Measurements from ENCODE around the gene PASK.
"Not testable (repeated sequence)": the region's sequence is repeated elsewhere in the genome, so short reads cannot be mapped to it uniquely, and the experiment has no call there.

PASK gene

DNA sequence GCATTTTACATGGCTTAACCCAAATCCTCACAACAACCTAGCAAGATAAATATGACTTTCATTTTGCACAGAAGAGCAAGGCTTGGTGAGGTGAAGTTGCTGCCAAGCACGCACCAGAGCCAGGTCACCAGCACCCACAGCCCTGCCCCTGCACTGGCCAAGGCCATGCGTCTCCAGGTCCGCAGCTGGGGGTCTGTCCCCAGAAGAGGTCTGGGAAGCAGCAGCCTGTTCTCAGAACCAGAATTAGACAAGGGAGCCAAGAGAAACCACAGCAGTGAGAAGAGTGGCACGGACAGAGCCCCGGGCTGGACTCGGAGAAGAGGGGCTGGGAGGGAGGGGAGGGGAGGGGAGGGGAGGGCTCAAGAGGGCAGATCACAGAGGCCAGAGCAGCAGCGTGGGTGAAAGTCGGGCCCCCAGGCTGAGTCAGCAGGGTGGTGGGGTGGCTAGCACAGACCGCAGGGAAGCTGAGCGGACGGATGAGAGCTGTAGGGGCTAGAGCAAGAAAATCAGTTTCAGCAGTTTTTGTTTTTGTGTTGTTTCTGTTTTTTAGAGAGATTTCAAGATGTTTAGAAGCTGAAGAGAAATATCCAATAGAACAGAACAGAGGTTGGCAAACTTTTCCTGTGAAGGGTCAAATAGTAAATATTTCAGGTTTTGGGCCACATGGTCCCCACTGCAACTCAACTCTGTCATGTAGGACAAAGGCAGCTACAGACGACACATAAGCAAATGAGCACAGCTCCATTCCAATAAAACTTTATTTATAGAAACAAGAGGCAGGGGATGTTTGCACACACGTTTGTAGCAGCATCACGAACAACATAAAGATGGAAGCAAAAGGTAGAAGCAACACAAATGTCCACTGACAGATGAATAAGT, 39.8 kb downstream of the PASK start:
- H3K27ac ChIP-seq (ENCODE audit: low read length): no peak overlapping the region
- no peaks in the 10 kb centered on the region for H3K9me3 ChIP-seq (ENCODE audit: control insufficient read depth in 1 of 2, low read length in 2 of 2)
- no peaks in the 10 kb centered on the region for H3K36me3 ChIP-seq (ENCODE audit: control insufficient read depth in 1 of 2, insufficient read depth in 2 of 2, low read length in 2 of 2)
- no peaks in the 10 kb centered on the region for H3K27me3 ChIP-seq (ENCODE audit: low read depth, low read length)
- H3K4me1 ChIP-seq (ENCODE audit: control insufficient read depth in 1 of 2, insufficient read depth in 2 of 2, low read length in 2 of 2): no peaks in the 10 kb centered on the region
- no peak overlapping the region for H3K4me3 ChIP-seq (ENCODE audit: low read depth in 1 of 2, low read length in 2 of 2)

- no peaks in the 10 kb centered on the region for H3K27me3 ChIP-seq (ENCODE audit: low read depth, low read length)
- H3K36me3 ChIP-seq (ENCODE audit: control insufficient read depth in 1 of 2, insufficient read depth in 2 of 2, low read length in 2 of 2): no peaks in the 10 kb centered on the region
- no peak overlapping the region for H3K4me3 ChIP-seq (ENCODE audit: low read depth in 1 of 2, low read length in 2 of 2)
- H3K27ac ChIP-seq (ENCODE audit: low read length): no peak overlapping the region
- H3K4me1 ChIP-seq (ENCODE audit: control insufficient read depth in 1 of 2, insufficient read depth in 2 of 2, low read length in 2 of 2): no peaks in the 10 kb centered on the region
- no peaks in the 10 kb centered on the region for H3K9me3 ChIP-seq (ENCODE audit: control insufficient read depth in 1 of 2, low read length in 2 of 2)
These were observed 40.7 kb downstream of the PASK start for GRCh38 chr2:241108271-241109209.

GRCh38 chr2:241107031-241107783, 42.1 kb downstream of the PASK start:
- Histone ChIP-seq H3K9me3 (ENCODE audit: control insufficient read depth in 1 of 2, low read length in 2 of 2) (no peaks in the 10 kb centered on the region), H3K36me3 (ENCODE audit: control insufficient read depth in 1 of 2, insufficient read depth in 2 of 2, low read length in 2 of 2) (no peaks in the 10 kb centered on the region), H3K27me3 (ENCODE audit: low read depth, low read length) (no peaks in the 10 kb centered on the region), H3K4me1 (ENCODE audit: control insufficient read depth in 1 of 2, insufficient read depth in 2 of 2, low read length in 2 of 2) (peaks cover 0 to 10% of the 10 kb centered on the region in 2 donors), H3K4me3 (ENCODE audit: low read depth in 1 of 2, low read length in 2 of 2) (no peak overlapping the region), H3K27ac (ENCODE audit: low read length) (no peak overlapping the region)

- Histone ChIP-seq H3K9me3 (ENCODE audit: control insufficient read depth in 1 of 2, low read length in 2 of 2) (no peaks in the 10 kb centered on the region), H3K27ac (ENCODE audit: low read length) (no peak overlapping the region), H3K27me3 (ENCODE audit: low read depth, low read length) (no peaks in the 10 kb centered on the region), H3K4me3 (ENCODE audit: low read depth in 1 of 2, low read length in 2 of 2) (no peak overlapping the region), H3K36me3 (ENCODE audit: control insufficient read depth in 1 of 2, insufficient read depth in 2 of 2, low read length in 2 of 2) (no peaks in the 10 kb centered on the region), H3K4me1 (ENCODE audit: control insufficient read depth in 1 of 2, insufficient read depth in 2 of 2, low read length in 2 of 2) (peaks cover 0 to 20% of the 10 kb centered on the region in 2 donors)
These were observed 43.6 kb downstream of the PASK start for GRCh38 chr2:241105641-241106040.

DNA sequence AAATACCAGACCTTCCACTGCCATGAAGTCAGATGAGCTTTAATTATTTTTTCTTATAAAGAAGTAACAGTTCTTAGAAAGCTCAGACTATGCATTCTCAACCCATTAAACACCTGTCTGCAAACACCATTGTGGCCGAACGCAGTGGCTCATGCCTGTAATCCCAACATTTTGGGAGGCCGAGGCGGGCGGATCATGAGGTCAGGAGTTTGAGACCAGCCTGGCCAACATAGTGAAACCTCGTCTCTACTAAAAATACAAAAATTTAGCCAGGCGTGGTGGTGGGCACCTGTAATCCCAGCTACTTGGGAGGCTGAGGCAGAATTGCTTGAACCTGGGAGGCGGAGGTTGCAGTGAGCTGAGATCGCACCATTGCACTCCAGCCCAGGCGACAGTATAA, 44.7 kb downstream of the PASK start:
- not testable (repeated sequence) for H3K27me3 ChIP-seq (ENCODE audit: low read depth, low read length); H3K36me3 ChIP-seq (ENCODE audit: control insufficient read depth in 1 of 2, insufficient read depth in 2 of 2, low read length in 2 of 2); H3K9me3 ChIP-seq (ENCODE audit: control insufficient read depth in 1 of 2, low read length in 2 of 2); H3K27ac ChIP-seq (ENCODE audit: low read length); H3K4me3 ChIP-seq (ENCODE audit: low read depth in 1 of 2, low read length in 2 of 2)
- peaks cover 0 to 29% of the 10 kb centered on the region in 2 donors for H3K4me1 ChIP-seq (ENCODE audit: control insufficient read depth in 1 of 2, insufficient read depth in 2 of 2, low read length in 2 of 2)

DNA sequence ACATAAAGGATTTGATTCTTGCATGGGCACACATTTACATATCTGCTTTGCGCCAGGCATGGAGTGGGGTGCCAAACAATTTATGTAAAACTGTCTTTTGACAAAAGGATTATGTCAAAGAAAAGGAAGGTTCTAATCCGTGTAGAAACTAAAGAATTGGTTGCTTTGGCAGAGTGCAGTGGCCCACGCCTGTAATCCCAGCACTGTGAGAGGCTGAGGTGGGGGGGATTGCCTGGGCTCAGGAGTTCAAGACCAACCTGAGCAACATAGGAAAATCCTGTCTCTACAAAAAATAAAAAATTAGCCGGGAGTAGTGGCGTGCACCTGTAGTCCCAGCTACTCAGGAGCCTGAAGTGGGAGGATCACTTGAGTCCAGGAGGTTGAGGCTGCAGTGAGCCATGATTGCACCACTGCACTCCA, 46.1 kb downstream of the PASK start:
- H3K9me3 ChIP-seq (ENCODE audit: control insufficient read depth in 1 of 2, low read length in 2 of 2): no peaks in the 10 kb centered on the region
- peaks cover 0 to 31% of the 10 kb centered on the region in 2 donors for H3K4me1 ChIP-seq (ENCODE audit: control insufficient read depth in 1 of 2, insufficient read depth in 2 of 2, low read length in 2 of 2)
- H3K36me3 ChIP-seq (ENCODE audit: control insufficient read depth in 1 of 2, insufficient read depth in 2 of 2, low read length in 2 of 2): peaks cover 0 to 11% of the 10 kb centered on the region in 2 donors
- peak overlapping the region; percentile 94 for H3K27ac ChIP-seq (ENCODE audit: low read length)
- H3K27me3 ChIP-seq (ENCODE audit: low read depth, low read length): no peaks in the 10 kb centered on the region
- H3K4me3 ChIP-seq (ENCODE audit: low read depth in 1 of 2, low read length in 2 of 2): peak overlapping the region; percentile 89 to 94

- Histone ChIP-seq H3K9me3 (ENCODE audit: control insufficient read depth in 1 of 2, low read length in 2 of 2) (no peaks in the 10 kb centered on the region), H3K27ac (ENCODE audit: low read length) (peak within 1 kb of the TSS; percentile 94), H3K4me3 (ENCODE audit: low read depth in 1 of 2, low read length in 2 of 2) (peak within 1 kb of the TSS; percentile 89 to 94), H3K27me3 (ENCODE audit: low read depth, low read length) (no peaks in the 10 kb centered on the region), H3K4me1 (ENCODE audit: control insufficient read depth in 1 of 2, insufficient read depth in 2 of 2, low read length in 2 of 2) (peaks cover 0 to 31% of the 10 kb centered on the region in 2 donors), H3K36me3 (ENCODE audit: control insufficient read depth in 1 of 2, insufficient read depth in 2 of 2, low read length in 2 of 2) (peaks cover 5 to 12% of the 10 kb centered on the region in 2 donors)
These were observed 47.0 kb downstream of the PASK start, which contains the start of gene MTERF4 for GRCh38 chr2:241102239-241102803. MTERF4 (minus strand) TSS chr2:241102287; CDS start chr2:241102273, 14 bp downstream.

- Histone ChIP-seq H3K4me3 (ENCODE audit: low read depth in 1 of 2, low read length in 2 of 2) (no peak overlapping the region), H3K9me3 (ENCODE audit: control insufficient read depth in 1 of 2, low read length in 2 of 2) (no peaks in the 10 kb centered on the region), H3K36me3 (ENCODE audit: control insufficient read depth in 1 of 2, insufficient read depth in 2 of 2, low read length in 2 of 2) (peaks cover 33 to 38% of the 10 kb centered on the region in 2 donors), H3K27ac (ENCODE audit: low read length) (no peak overlapping the region), H3K27me3 (ENCODE audit: low read depth, low read length) (no peaks in the 10 kb centered on the region), H3K4me1 (ENCODE audit: control insufficient read depth in 1 of 2, insufficient read depth in 2 of 2, low read length in 2 of 2) (peaks cover 0 to 31% of the 10 kb centered on the region in 2 donors)
These were observed 50.0 kb downstream of the PASK start for GRCh38 chr2:241099246-241099645.

DNA sequence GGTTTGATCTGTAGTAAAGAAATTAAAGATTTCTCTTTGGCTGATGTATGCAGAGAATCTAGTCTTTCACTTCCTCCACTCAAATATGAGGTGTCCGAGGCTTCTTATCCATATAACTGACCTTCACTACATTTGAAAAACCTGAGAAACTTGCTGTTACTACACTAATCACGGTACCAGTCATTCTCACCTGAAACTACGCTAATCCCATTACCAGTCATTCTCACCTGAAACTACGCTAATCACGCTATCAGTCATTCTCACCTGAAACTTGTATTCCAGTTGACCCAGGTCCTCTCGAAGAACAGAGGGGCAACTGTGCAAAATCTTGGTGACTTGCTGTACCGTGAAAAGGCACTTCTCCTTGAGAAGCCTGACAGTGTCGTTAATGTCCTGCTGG, 52.3 kb downstream of the PASK start:
- H3K27ac ChIP-seq (ENCODE audit: low read length): no peak overlapping the region
- peaks cover 0 to 21% of the 10 kb centered on the region in 2 donors for H3K4me1 ChIP-seq (ENCODE audit: control insufficient read depth in 1 of 2, insufficient read depth in 2 of 2, low read length in 2 of 2)
- no peaks in the 10 kb centered on the region for H3K9me3 ChIP-seq (ENCODE audit: control insufficient read depth in 1 of 2, low read length in 2 of 2)
- no peak overlapping the region for H3K4me3 ChIP-seq (ENCODE audit: low read depth in 1 of 2, low read length in 2 of 2)
- no peaks in the 10 kb centered on the region for H3K27me3 ChIP-seq (ENCODE audit: low read depth, low read length)
- H3K36me3 ChIP-seq (ENCODE audit: control insufficient read depth in 1 of 2, insufficient read depth in 2 of 2, low read length in 2 of 2): peaks cover 52 to 61% of the 10 kb centered on the region in 2 donors

- H3K27ac ChIP-seq (ENCODE audit: low read length): no peak overlapping the region
These were observed 53.5 kb downstream of the PASK start for GRCh38 chr2:241095594-241096290.

More at GRCh38 chr2:241095594-241096290, 53.5 kb downstream of the PASK start:
- Histone ChIP-seq H3K4me1 (ENCODE audit: control insufficient read depth in 1 of 2, insufficient read depth in 2 of 2, low read length in 2 of 2) (peaks cover 0 to 13% of the 10 kb centered on the region in 2 donors), H3K36me3 (ENCODE audit: control insufficient read depth in 1 of 2, insufficient read depth in 2 of 2, low read length in 2 of 2) (peaks cover 52 to 72% of the 10 kb centered on the region in 2 donors), H3K4me3 (ENCODE audit: low read depth in 1 of 2, low read length in 2 of 2) (no peak overlapping the region), H3K27me3 (ENCODE audit: low read depth, low read length) (no peaks in the 10 kb centered on the region), H3K9me3 (ENCODE audit: control insufficient read depth in 1 of 2, low read length in 2 of 2) (no peaks in the 10 kb centered on the region)

Measured in muscle layer of duodenum (tissue), 2 donors.